WTC11 (cell line): Measurements from ENCODE around the gene RPA3. TPM values are rescaled to one million over a fixed set of nuclear protein-coding genes. Genes with fewer than 3 reads are reported as not detected.
A peak's percentile ranks its signal among the peaks of the same experiment; 100 is the strongest.

Experiments used
- ATAC-seq: fragments of 200-7000 bp; cut with Tn5 transposase; 2 replicates; pipeline ENCODE4 v1.10.0; 2021; ENCODE audit warnings: mild to moderate bottlenecking, moderate library complexity
- CTCF ChIA-PET: fragments of 300-600 bp; sonication (Branson Sonifier 250); formaldehyde crosslinking; loops from one replicate; lab custom pipeline; 2021; ENCODE audit warnings: antibody characterized with exemption; lab: Charles Lee
- POLR2A ChIA-PET: fragments of 350-600 bp; sonication (Branson Sonifier 250); formaldehyde crosslinking; loops from one replicate; lab custom pipeline; 2021; ENCODE audit warnings: antibody characterized with exemption; lab: Charles Lee
- DNase-seq: peaks from one replicate; pipeline ENCODE4 v3.0.0; 2021; ENCODE audit warnings: low spot score
- H3K27ac Mint-ChIP-seq: 2 replicates; pipeline ENCODE4 v1.8.0; 2021; ENCODE audit warnings: mixed read lengths
- H3K27me3 Mint-ChIP-seq: 2 replicates; pipeline ENCODE4 v1.8.0; 2021; ENCODE audit warnings: low read depth, mild to moderate bottlenecking, moderate library complexity, mixed read lengths
- H3K36me3 Mint-ChIP-seq: 2 replicates; pipeline ENCODE4 v1.8.0; 2021; ENCODE audit warnings: mixed read lengths
- H3K4me1 Mint-ChIP-seq: 2 replicates; pipeline ENCODE4 v1.8.0; 2022; ENCODE audit warnings: mixed read lengths
- H3K4me3 Mint-ChIP-seq: 2 replicates; pipeline ENCODE4 v1.8.0; 2021; ENCODE audit warnings: mild to moderate bottlenecking, moderate library complexity, mixed read lengths
- H3K9me3 Mint-ChIP-seq: 2 replicates; pipeline ENCODE4 v1.8.0; 2021; ENCODE audit warnings: mixed read lengths
- ATF1 ChIP-seq: sonication (generic); formaldehyde crosslinking; IDR thresholded peaks from 2 replicates; pipeline ENCODE4 v1.8.1; 2023; ENCODE audit warnings: mild to moderate bottlenecking, moderate library complexity, missing genetic modification reagents
- ATF2 ChIP-seq: sonication (generic); formaldehyde crosslinking; IDR thresholded peaks from 2 replicates; pipeline ENCODE4 v1.8.1; 2022; ENCODE audit warnings: low read depth, missing genetic modification reagents, borderline replicate concordance
- ATF3 ChIP-seq: sonication (generic); formaldehyde crosslinking; conservative IDR thresholded peaks from 2 replicates; pipeline ENCODE4 v1.8.1; 2022; ENCODE audit warnings: mild to moderate bottlenecking, missing genetic modification reagents
- CREB1 ChIP-seq: sonication (generic); formaldehyde crosslinking; IDR thresholded peaks from 2 replicates; pipeline ENCODE4 v1.8.0; 2023; ENCODE audit warnings: mild to moderate bottlenecking, missing genetic modification reagents
- E2F1 ChIP-seq: sonication (generic); formaldehyde crosslinking; IDR thresholded peaks from 2 replicates; pipeline ENCODE4 v1.8.0; 2022; ENCODE audit warnings: mild to moderate bottlenecking, missing genetic modification reagents
- E2F4 ChIP-seq: sonication (generic); formaldehyde crosslinking; IDR thresholded peaks from 2 replicates; pipeline ENCODE4 v1.8.1; 2022; ENCODE audit warnings: low read depth, mild to moderate bottlenecking, moderate library complexity, missing genetic modification reagents, borderline replicate concordance
- FOXK1 ChIP-seq: sonication (generic); formaldehyde crosslinking; IDR thresholded peaks from 2 replicates; pipeline ENCODE4 v1.8.0; 2022; ENCODE audit warnings: mild to moderate bottlenecking, moderate library complexity, missing genetic modification reagents
- FOXP1 ChIP-seq: sonication (generic); formaldehyde crosslinking; IDR thresholded peaks from 2 replicates; pipeline ENCODE4 v1.8.0; 2022; ENCODE audit warnings: missing genetic modification reagents, mild to moderate bottlenecking, moderate library complexity, borderline replicate concordance
- GABPB1 ChIP-seq: sonication (generic); formaldehyde crosslinking; IDR thresholded peaks from 2 replicates; pipeline ENCODE4 v1.8.1; 2023; ENCODE audit warnings: mild to moderate bottlenecking, missing genetic modification reagents
- GTF2I ChIP-seq: fragments of 250-450 bp; sonication (Bioruptor Pico); conservative IDR thresholded peaks from 2 replicates; pipeline ENCODE4 v1.4.0; 2021; ENCODE audit warnings: mild to moderate bottlenecking
- IRF2 ChIP-seq: sonication (generic); formaldehyde crosslinking; IDR thresholded peaks from 2 replicates; pipeline ENCODE4 v1.8.0; 2022; ENCODE audit warnings: low read depth, missing genetic modification reagents, borderline replicate concordance
- KAT7 ChIP-seq: sonication (generic); formaldehyde crosslinking; IDR thresholded peaks from 2 replicates; pipeline ENCODE4 v1.8.1; 2023; ENCODE audit warnings: missing genetic modification reagents, mild to moderate bottlenecking, borderline replicate concordance
- NFATC4 ChIP-seq: fragments of 250-450 bp; sonication (Bioruptor Pico); IDR thresholded peaks from 2 replicates; pipeline ENCODE4 v1.9.0; 2021; ENCODE audit warnings: mild to moderate bottlenecking
- NFE2L1 ChIP-seq: sonication (generic); formaldehyde crosslinking; IDR thresholded peaks from 2 replicates; pipeline ENCODE4 v1.8.1; 2023; ENCODE audit warnings: missing genetic modification reagents
- NR1H2 ChIP-seq: sonication (generic); formaldehyde crosslinking; IDR thresholded peaks from 2 replicates; pipeline ENCODE4 v1.9.0; 2021; ENCODE audit warnings: mild to moderate bottlenecking, moderate library complexity, missing genetic modification reagents
- NR3C1 ChIP-seq: sonication (generic); formaldehyde crosslinking; conservative IDR thresholded peaks from 2 replicates; pipeline ENCODE4 v1.8.1; 2023; ENCODE audit warnings: low read depth, mild to moderate bottlenecking, missing genetic modification reagents
- PREB ChIP-seq: sonication (generic); formaldehyde crosslinking; IDR thresholded peaks from 2 replicates; pipeline ENCODE4 v1.8.1; 2022; ENCODE audit warnings: mild to moderate bottlenecking, missing genetic modification reagents, moderate library complexity, borderline replicate concordance
- SMAD3 ChIP-seq: sonication (generic); formaldehyde crosslinking; IDR thresholded peaks from 2 replicates; pipeline ENCODE4 v1.8.0; 2022; ENCODE audit warnings: missing genetic modification reagents, mild to moderate bottlenecking, borderline replicate concordance
- TCF7 ChIP-seq: sonication (generic); formaldehyde crosslinking; IDR thresholded peaks from 2 replicates; pipeline ENCODE4 v1.8.0; 2022; ENCODE audit warnings: mild to moderate bottlenecking, low read depth, missing genetic modification reagents, moderate library complexity
- ZNF121 ChIP-seq: sonication (generic); formaldehyde crosslinking; IDR thresholded peaks from 2 replicates; pipeline ENCODE4 v1.8.0; 2023; ENCODE audit warnings: missing genetic modification reagents
- ZNF423 ChIP-seq: fragments of 250-450 bp; sonication (Bioruptor Pico); IDR thresholded peaks from 2 replicates; pipeline ENCODE4 v2.1.2; 2022; ENCODE audit warnings: mild to moderate bottlenecking, moderate library complexity
- total RNA-seq: library from RNA; stranded (reverse); gene quantifications from 3 replicates; pipeline ENCODE4 v1.2.3, GENCODE V29; 2021
- TF ChIP-seq, protein P1 (sequence below): sonication (generic); formaldehyde crosslinking; IDR thresholded peaks from 2 replicates; pipeline ENCODE4 v1.8.1; 2022; ENCODE audit warnings: mild to moderate bottlenecking, moderate library complexity, missing genetic modification reagents

The RPA3 gene
- total RNA-seq, 1 experiment from 2014 or later, result 97.8 TPM

GRCh38 chr7:7750571-7751242 lies 32.3 kb upstream of the RPA3 start:
- ATAC-seq, result no peak
- Mint-ChIP-seq H3K27me3 (no peaks in the 10 kb centered on the region), H3K27ac (no peak overlapping the region), H3K36me3 (no peaks in the 10 kb centered on the region), H3K9me3 (no peaks in the 10 kb centered on the region), H3K4me1 (0 out of 2 replicates have a peak, but pooled peaks cover 3% of the 10 kb centered on the region), H3K4me3 (no peak overlapping the region)
- CTCF ChIA-PET, result interaction anchor here (1.0 to 1.2 kb wide), 2 partner anchors 8 to 69 kb away, joined by 3 to 4 read pairs; no protein-coding TSS in a partner anchor
- DNase-seq, result no peak
- POLR2A ChIA-PET, result interaction anchor here (0.6 kb wide), 1 partner anchor 164 kb away, joined by 3 read pairs; no protein-coding TSS in a partner anchor
- TF ChIP-seq SMAD3 (CRISPR knock-in tag) (no peak), ATF2 (no peak), KAT7 (no peak), IRF2 (CRISPR knock-in tag) (no peak), NFATC4 (CRISPR knock-in tag) (no peak)
- TF ChIP-seq, all 79 proteins: peak for 0

DNA sequence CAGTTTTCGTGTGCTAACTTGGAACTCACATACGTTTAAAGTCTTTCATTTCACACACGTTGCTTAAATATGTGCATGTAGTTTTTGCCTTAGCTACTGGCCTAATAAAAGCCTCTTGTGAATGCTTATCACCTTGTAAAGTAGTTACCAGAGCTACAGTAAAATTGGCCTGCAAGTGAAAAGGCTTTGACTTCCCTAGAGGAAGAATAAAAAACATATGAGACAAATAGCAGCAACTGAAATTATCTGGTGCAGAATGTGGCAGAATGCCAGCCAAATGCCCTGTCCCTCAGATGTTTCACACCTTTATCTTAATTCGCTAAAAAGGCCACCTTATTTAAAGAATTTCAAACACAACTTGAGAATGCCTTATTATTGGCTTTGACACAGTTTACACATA lies 28.1 kb upstream of the RPA3 start:
- POLR2A ChIA-PET, result no interaction called here
- Mint-ChIP-seq H3K4me3 (no peak overlapping the region), H3K4me1 (peaks cover 10% of the 10 kb centered on the region), H3K27ac (no peak overlapping the region), H3K36me3 (no peaks in the 10 kb centered on the region), H3K9me3 (no peaks in the 10 kb centered on the region), H3K27me3 (no peaks in the 10 kb centered on the region)
- DNase-seq, result no peak
- CTCF ChIA-PET, result no interaction called here
- no peak for TF ChIP-seq E2F4 (CRISPR knock-in tag)
- TF ChIP-seq FOXK1 (CRISPR knock-in tag), result no peak
- TF ChIP-seq NR1H2 (CRISPR knock-in tag), result no peak
- TF ChIP-seq E2F1 (CRISPR knock-in tag), result no peak
- TF ChIP-seq ATF1, result no peak
- TF ChIP-seq FOXP1, result no peak
- no peak for TF ChIP-seq ATF3 (CRISPR knock-in tag)
- TF ChIP-seq GTF2I (CRISPR knock-in tag), result no peak
- no peak for ATAC-seq

GRCh38 chr7:7745966-7746365 lies 27.6 kb upstream of the RPA3 start:
- TF ChIP-seq KAT7 (no peak), NFE2L1 (CRISPR knock-in tag) (no peak), CREB1 (CRISPR knock-in tag) (no peak)
- TF ChIP-seq, all 79 proteins: peak for 0
- H3K4me3 Mint-ChIP-seq, result no peak overlapping the region
- no peaks in the 10 kb centered on the region for H3K27me3 Mint-ChIP-seq
- peak; percentile 46; the same call in 1 of the 2 replicates for ATAC-seq
- no peak overlapping the region for H3K27ac Mint-ChIP-seq
- POLR2A ChIA-PET, result no interaction called here
- H3K9me3 Mint-ChIP-seq, result no peaks in the 10 kb centered on the region
- peaks cover 10% of the 10 kb centered on the region for H3K4me1 Mint-ChIP-seq
- CTCF ChIA-PET, result interaction anchor here (0.8 kb wide), 1 partner anchor 289 kb away, joined by 4 read pairs; no protein-coding TSS in a partner anchor
- no peak for DNase-seq
- H3K36me3 Mint-ChIP-seq, result no peaks in the 10 kb centered on the region

- no peaks in the 10 kb centered on the region for H3K36me3 Mint-ChIP-seq
- peaks cover 10% of the 10 kb centered on the region for H3K4me1 Mint-ChIP-seq
- ATAC-seq (no peak), DNase-seq (no peak)
- POLR2A ChIA-PET, result no interaction called here
- no peaks in the 10 kb centered on the region for H3K27me3 Mint-ChIP-seq
- CTCF ChIA-PET, result interaction anchor here (0.8 kb wide), 1 partner anchor 290 kb away, joined by 4 read pairs; no protein-coding TSS in a partner anchor
- H3K9me3 Mint-ChIP-seq, result no peaks in the 10 kb centered on the region
- H3K27ac Mint-ChIP-seq, result no peak overlapping the region
- no peak overlapping the region for H3K4me3 Mint-ChIP-seq
- TF ChIP-seq ATF2 (no peak), NR3C1 (CRISPR knock-in tag) (no peak), PREB (no peak), GABPB1 (CRISPR knock-in tag) (no peak), TCF7 (CRISPR knock-in tag) (no peak), ZNF121 (CRISPR knock-in tag) (no peak), ZNF423 (CRISPR knock-in tag) (no peak)
- TF ChIP-seq, protein P1, sequence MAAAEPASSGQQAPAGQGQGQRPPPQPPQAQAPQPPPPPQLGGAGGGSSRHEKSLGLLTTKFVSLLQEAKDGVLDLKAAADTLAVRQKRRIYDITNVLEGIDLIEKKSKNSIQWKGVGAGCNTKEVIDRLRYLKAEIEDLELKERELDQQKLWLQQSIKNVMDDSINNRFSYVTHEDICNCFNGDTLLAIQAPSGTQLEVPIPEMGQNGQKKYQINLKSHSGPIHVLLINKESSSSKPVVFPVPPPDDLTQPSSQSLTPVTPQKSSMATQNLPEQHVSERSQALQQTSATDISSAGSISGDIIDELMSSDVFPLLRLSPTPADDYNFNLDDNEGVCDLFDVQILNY (CRISPR knock-in tag), result no peak
Measured at GRCh38 chr7:7745258-7745657, 26.9 kb upstream of the RPA3 start.
